ENCODE measurements around the gene TCF3. TPM values are rescaled to one million over a fixed set of nuclear protein-coding genes. Genes with fewer than 3 reads are reported as not detected.

Gene TCF3
- total and polyA plus RNA-seq, 10 of the 15 experiments (the other 5 are each of a cell fraction or from before 2014, with no cell fraction given), result 6.7 to 282 (median 70.7) TPM

- H3K9me3 ChIP-seq (replicated peaks; ENCODE audit: control insufficient read depth, insufficient read depth, low read length), result no peaks in the 10 kb centered on the region
- peaks cover 5 to 21% of the 10 kb centered on the region in 2 experiments for H3K36me3 ChIP-seq (ENCODE audit: control insufficient read depth in 2 of 2, insufficient read depth in 2 of 2, low read length in 1 of 2)
- POLR2A ChIA-PET, result no interaction called here
- SMC1A ChIA-PET (ENCODE audit: uncharacterized antibody, unreplicated experiment), result no interaction called here
- BruUV-seq (replicated peaks), result no TSS peak
- H4K20me1 ChIP-seq (ENCODE audit: control insufficient read depth, insufficient read depth), result no peaks in the 10 kb centered on the region
- H2AFZ ChIP-seq (ENCODE audit: control insufficient read depth, low read depth, low read length), result no peak overlapping the region
- 95% methylated on average over 20 of the region's 20 CpGs for WGBS (ENCODE audit: insufficient coverage, insufficient replicate concordance, low lambda C conversion rate, missing lambda C conversion rate)
- no peaks in the 10 kb centered on the region for H3K79me2 ChIP-seq (ENCODE audit: control insufficient read depth, insufficient read depth, low read length)
- FAIRE-seq (no peak), ATAC-seq (no peak), DNase-seq (ENCODE audit: low read depth, low spot score) (no peak)
- H3K9ac ChIP-seq (ENCODE audit: control insufficient read depth, insufficient read depth, low read length), result no peak overlapping the region
- RAD21 ChIA-PET (ENCODE audit: unreplicated experiment), result no interaction called here
- H3K27me3 ChIP-seq (replicated peaks in 1 of 2; ENCODE audit: control insufficient read depth in 2 of 2, insufficient read depth in 2 of 2, low read length in 1 of 2), result no peaks in the 10 kb centered on the region
- H3K4me1 ChIP-seq (ENCODE audit: control insufficient read depth, insufficient read depth, low read length), result no peaks in the 10 kb centered on the region
- no peak overlapping the region for H3K27ac ChIP-seq (ENCODE audit: control insufficient read depth, insufficient read depth)
- no peak overlapping the region for H3K4me3 ChIP-seq
- intact Hi-C loops (cut with micrococcal nuclease; ENCODE audit: unreplicated experiment), result no loop called here
- no peak overlapping the region for H3K4me2 ChIP-seq (ENCODE audit: control insufficient read depth, insufficient read depth)
- in situ Hi-C loops (cut with MboI), result no loop called here
- TF ChIP-seq MEF2A (IDR thresholded peaks at IDR 0.05; ENCODE audit: insufficient read depth, low read depth, low read length) (no peak), FOXM1 (IDR thresholded peaks at IDR 0.05; ENCODE audit: low read depth, low read length) (no peak), ESRRA (IDR thresholded peaks at IDR 0.05; ENCODE audit: low read length) (no peak), EGR1 (IDR thresholded peaks at IDR 0.05; ENCODE audit: borderline replicate concordance in 1 of 2, low read depth in 2 of 2, low read length in 2 of 2) (no peak), POLR2AphosphoS2 (IDR thresholded peaks at IDR 0.05; ENCODE audit: low read depth, low read length) (no peak), SMAD5 (IDR thresholded peaks at IDR 0.05; ENCODE audit: low read depth) (no peak), EZH2 (IDR thresholded peaks at IDR 0.05; ENCODE audit: borderline replicate concordance, control insufficient read depth, low read depth, low read length) (no peak), NR2C1 (IDR thresholded peaks at IDR 0.05) (no peak), GABPA (IDR thresholded peaks at IDR 0.05; ENCODE audit: low read depth) (no peak), ZBED1 (IDR thresholded peaks at IDR 0.05; ENCODE audit: borderline replicate concordance) (no peak), E2F8 (IDR thresholded peaks at IDR 0.05; ENCODE audit: low read depth, partially characterized antibody) (no peak), ELK1 (IDR thresholded peaks at IDR 0.05; ENCODE audit: low read depth, low read length) (no peak), CHD4 (IDR thresholded peaks at IDR 0.05) (no peak), ZNF384 (IDR thresholded peaks at IDR 0.05; ENCODE audit: borderline replicate concordance, low read depth, low read length) (no peak), KAT2A (conservative IDR thresholded peaks at IDR 0.05; ENCODE audit: control insufficient read depth, low read depth, low read length) (no peak), BCL11A (IDR thresholded peaks at IDR 0.05; ENCODE audit: low read depth, low read length) (no peak), BCL3 (IDR thresholded peaks at IDR 0.05; ENCODE audit: borderline replicate concordance, insufficient read depth, low read depth, low read length, poor library complexity, severe bottlenecking) (no peak), CBX3 (IDR thresholded peaks at IDR 0.05; ENCODE audit: borderline replicate concordance, low read depth) (no peak), CBX5 (IDR thresholded peaks at IDR 0.05; ENCODE audit: low read depth) (no peak), IRF4 (IDR thresholded peaks at IDR 0.05; ENCODE audit: low read depth, low read length) (no peak)
- CTCF ChIA-PET, result no interaction called here
These were observed 72.0 kb downstream of the TCF3 start for GRCh38 chr19:1580382-1580781.

Data from GM12878 (cell line).